KOPT-K1 (cell line): ENCODE results near the gene FMNL1.
"Not testable (repeated sequence)": the region's sequence is repeated elsewhere in the genome, so short reads cannot be mapped to it uniquely, and the experiment has no call there.

Experiments
- H3K27ac ChIP-seq: fragments of 200-600 bp; sonication (generic); 2 replicates; pipeline ENCODE4 v1.5.1; 2016; ENCODE audit warnings: antibody characterized with exemption, mild to moderate bottlenecking, low read depth, low read length; ENCODE audit not compliant: poor library complexity, severe bottlenecking
- H3K36me3 ChIP-seq: fragments of 200-600 bp; sonication (generic); 2 replicates; pipeline ENCODE4 v1.5.1; 2017; ENCODE audit warnings: antibody characterized with exemption, mild to moderate bottlenecking, low read length, moderate library complexity; ENCODE audit not compliant: insufficient read depth
- H3K9me3 ChIP-seq: fragments of 200-600 bp; sonication (generic); 2 replicates; pipeline ENCODE4 v1.5.1; 2017; ENCODE audit warnings: antibody characterized with exemption, low read length, mild to moderate bottlenecking; ENCODE audit not compliant: insufficient read depth, poor library complexity, severe bottlenecking

FMNL1 gene

DNA sequence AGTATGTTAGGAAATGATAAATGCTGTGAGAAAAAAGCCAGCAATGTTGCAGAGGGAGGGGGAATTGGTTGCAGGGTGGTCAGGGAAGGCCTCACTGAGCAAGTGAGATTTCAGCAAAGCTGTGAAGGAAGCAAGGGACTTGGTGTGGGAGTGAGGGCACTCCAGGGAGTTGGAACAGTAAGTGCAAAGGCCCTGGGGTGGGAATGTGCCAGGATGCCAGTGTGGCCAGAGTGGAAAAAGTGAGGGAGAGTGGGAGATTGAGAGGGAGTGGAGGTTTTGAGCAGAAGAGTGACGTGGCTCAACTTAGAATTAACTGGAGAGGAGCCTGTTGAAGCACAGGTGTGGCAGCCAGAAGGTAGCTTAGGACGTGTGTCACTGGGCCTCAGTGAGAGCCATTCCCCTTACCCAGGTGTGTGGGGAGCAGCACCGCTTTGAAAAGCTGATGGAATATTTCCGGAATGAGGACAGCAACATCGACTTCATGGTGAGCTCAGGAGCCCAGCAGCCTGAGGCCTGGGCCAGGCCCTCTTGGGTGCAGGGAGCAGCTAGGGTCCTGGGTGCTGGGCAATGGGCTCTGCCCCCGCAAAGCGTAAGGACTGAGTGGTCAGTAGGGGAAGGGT lies 16.6 kb downstream of the FMNL1 start:
- no peaks in the 10 kb centered on the region for H3K9me3 ChIP-seq
- peaks cover 95% of the 10 kb centered on the region for H3K36me3 ChIP-seq
- H3K27ac ChIP-seq, result no peak overlapping the region

DNA sequence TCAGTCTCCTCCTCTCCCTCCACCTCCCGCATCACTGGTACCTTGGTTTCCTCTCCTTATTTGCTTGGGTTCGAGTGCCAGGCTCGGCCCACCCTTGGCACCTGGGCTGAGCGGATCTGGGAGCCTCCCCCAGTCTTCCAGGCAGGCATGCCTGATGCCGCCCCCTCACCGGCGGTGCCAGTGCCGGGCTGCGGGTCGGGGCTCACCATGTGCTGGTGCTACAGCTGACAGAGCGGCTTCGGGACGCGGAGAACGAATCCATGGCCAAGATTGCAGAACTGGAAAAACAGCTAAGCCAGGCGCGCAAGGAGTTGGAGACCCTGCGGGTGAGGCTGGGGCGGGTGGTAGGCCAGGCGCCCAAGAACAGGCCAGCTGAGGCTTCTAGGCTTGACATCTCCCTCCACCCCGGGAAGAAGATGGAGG lies 19.2 kb downstream of the FMNL1 start:
- Histone ChIP-seq H3K27ac (no peak overlapping the region), H3K9me3 (no peaks in the 10 kb centered on the region), H3K36me3 (peaks cover 97% of the 10 kb centered on the region)

DNA sequence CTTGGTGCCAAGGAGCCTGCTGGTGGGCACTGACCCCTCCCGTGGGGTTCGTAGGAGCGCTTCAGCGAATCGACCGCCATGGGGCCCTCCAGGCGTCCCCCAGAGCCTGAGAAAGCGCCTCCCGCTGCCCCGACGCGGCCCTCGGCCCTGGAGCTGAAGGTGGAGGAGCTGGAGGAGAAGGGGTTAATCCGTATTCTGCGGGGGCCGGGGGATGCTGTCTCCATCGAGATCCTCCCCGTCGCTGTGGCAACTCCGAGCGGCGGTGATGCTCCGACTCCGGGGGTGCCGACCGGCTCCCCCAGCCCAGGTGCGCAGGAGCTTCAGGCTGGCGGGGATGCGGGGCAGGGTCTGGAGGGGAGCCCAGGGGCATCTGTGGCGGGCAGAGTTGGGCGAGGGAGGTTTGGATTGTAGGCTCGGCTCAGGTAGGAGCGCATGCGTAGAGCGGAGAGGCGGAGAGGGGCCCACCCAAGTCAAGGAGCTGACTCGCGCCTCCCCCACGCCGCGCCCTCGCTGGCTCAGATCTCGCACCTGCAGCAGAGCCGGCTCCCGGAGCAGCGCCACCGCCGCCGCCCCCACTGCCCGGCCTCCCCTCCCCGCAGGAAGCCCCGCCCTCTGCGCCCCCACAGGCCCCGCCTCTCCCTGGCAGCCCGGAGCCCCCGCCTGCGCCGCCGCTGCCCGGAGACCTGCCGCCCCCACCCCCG lies 19.8 kb downstream of the FMNL1 start:
- H3K36me3 ChIP-seq, result peaks cover 97% of the 10 kb centered on the region

DNA sequence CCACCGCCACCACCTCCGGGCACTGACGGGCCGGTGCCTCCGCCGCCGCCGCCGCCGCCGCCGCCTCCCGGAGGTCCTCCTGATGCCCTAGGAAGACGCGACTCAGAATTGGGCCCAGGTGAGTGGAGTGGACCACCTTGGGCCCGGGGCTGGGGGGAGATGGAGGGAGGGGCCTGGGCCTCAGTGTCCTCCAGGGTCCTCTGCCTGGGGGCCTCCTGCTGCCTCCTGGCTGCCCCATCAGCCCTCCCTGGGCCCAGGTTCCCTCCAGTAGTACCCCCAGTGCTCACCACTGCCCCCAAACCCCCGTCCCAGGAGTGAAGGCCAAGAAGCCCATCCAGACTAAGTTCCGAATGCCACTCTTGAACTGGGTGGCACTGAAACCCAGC lies 20.3 kb downstream of the FMNL1 start:
- H3K36me3 ChIP-seq, result peaks cover 96% of the 10 kb centered on the region
- no peaks in the 10 kb centered on the region for H3K9me3 ChIP-seq
- H3K27ac ChIP-seq, result no peak overlapping the region

More for the DNA sequence above, 19.8 kb downstream of the FMNL1 start:
- no peaks in the 10 kb centered on the region for H3K9me3 ChIP-seq
- no peak overlapping the region for H3K27ac ChIP-seq

DNA sequence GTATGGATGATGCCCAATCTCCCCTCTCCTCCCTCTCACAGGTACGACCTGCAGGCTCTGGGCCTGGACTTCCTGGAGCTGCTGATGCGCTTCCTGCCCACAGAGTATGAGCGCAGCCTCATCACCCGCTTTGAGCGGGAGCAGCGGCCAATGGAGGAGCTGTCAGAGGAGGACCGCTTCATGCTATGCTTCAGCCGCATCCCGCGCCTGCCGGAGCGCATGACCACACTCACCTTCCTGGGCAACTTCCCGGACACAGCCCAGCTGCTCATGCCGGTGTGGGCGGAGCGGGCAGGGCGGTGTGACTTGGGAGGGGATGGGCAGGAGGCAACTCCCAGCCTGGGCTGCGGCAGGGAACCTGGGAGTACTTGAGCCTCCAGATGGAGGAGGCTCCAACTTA lies 22.1 kb downstream of the FMNL1 start:
- H3K27ac ChIP-seq, result no peak overlapping the region
- H3K9me3 ChIP-seq, result no peaks in the 10 kb centered on the region
- H3K36me3 ChIP-seq, result peaks cover 79% of the 10 kb centered on the region

DNA sequence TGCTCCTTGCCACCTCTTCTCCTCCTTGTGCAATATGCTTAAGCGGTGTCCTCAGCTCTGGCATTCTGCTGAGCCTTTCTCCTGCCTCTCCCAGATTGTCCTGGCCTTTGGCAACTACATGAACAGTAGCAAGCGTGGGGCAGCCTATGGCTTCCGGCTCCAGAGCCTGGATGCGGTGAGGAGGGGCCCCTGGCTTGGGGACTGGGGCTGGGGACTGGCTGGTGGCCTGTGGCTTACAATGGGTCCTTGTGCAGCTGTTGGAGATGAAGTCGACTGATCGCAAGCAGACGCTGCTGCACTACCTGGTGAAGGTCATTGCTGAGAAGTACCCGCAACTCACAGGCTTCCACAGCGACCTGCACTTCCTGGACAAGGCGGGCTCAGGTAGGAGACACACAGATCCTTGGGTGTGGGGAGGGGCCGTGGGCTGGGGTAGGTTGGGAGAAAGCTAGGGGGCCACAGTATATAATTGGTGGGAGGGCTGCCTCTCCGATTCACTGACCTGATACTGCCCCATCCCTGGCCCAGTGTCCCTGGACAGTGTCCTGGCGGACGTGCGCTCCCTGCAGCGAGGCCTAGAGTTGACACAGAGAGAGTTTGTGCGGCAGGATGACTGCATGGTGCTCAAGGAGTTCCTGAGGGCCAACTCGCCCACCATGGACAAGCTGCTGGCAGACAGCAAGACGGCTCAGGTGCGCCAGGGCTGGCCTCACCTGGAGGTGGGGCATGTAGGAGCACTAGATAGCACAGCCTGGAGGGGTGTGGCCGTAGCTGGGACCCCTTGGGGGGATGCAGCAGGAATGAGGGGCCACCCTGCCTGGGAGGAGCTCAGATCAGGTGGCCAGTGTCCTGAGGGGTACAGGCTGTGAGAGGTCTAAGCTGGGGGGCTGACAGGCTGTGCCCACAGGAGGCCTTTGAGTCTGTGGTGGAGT lies 23.3 kb downstream of the FMNL1 start:
- Histone ChIP-seq H3K27ac (no peak overlapping the region), H3K36me3 (peaks cover 73% of the 10 kb centered on the region), H3K9me3 (no peaks in the 10 kb centered on the region)

DNA sequence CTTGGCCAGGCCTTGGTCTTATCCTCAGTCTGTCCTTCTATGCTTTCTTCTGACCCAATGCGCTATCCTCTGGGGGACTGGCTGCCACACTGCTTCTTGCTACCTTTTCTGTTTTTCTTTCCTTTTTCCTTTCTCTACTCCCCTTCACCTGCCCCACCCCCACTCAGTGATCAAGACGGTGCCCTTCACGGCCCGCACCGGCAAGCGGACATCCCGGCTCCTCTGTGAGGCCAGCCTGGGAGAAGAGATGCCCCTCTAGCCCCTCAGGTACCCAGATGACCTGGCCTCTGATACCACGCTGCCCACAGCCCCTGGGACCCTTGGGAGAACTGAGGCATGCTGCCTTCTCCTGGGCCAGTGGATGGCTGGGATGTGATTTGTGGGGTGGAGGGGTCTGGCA lies 24.7 kb downstream of the FMNL1 start:
- H3K9me3 ChIP-seq, result no peaks in the 10 kb centered on the region
- H3K27ac ChIP-seq, result peak overlapping the region; percentile 98
- peaks cover 73% of the 10 kb centered on the region for H3K36me3 ChIP-seq

DNA sequence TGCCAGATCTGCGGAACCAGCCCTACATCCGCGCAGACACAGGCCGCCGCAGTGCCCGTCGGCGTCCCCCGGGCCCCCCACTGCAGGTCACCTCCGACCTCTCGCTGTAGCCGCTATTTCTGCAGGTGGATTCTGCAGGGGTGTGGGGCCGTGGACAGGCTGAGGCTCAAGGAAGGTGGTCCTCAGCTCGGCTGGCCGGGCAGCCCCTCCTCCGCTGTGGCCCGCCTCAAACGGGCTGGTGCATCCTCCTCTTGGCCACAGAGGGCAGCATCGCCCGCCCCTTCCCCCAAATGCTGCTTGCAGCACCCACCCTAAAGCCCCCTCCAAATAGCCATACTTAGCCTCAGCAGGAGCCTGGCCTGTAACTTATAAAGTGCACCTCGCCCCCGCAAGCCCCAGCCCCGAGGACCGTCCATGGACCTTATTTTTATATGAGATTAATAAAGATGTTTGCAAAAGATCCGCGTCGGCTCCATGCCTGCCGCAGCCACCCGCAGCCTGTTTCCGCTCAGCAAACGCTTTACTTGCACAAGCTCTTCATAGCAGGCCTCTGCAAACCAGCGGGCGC lies 25.3 kb downstream of the FMNL1 start:
- H3K36me3 ChIP-seq, result peaks cover 74% of the 10 kb centered on the region
- H3K27ac ChIP-seq, result peak overlapping the region; percentile 98
- H3K9me3 ChIP-seq, result no peaks in the 10 kb centered on the region

DNA sequence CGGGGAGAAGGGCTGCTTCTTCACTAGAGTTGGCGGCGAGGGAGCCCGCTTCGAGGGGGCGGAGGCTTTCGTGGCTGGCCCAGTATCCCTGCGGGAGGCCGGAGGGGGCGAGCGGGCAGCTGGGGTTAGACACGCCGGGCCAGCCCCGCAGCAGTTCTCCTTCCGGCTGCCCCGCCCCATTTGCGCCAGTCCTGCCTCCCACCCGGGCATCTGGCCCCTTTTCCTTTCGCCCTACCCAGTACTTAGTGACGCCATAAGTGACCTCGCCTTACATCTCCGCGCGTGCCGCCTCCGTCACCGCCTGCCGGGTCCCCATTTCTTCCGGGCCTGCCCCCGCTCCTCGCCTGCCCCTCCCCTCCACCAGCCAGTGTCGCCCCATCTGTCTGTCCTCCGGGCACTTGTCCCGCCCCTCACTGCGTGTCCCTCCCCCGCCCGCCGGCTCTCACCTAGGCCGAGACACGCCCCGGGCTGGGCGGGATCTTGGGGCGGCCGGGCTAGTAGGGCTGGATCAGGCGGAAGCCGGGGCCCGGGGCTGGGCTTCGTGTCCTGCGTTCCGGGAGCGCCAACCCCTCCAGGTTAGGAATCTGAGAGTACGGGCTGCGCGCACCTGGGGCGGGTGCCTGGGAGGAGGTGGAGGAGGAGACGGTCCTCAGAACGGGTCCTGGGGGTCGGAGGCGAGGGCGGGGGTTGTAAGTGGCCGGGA lies 25.9 kb downstream of the FMNL1 start:
- no peaks in the 10 kb centered on the region for H3K9me3 ChIP-seq
- peaks cover 70% of the 10 kb centered on the region for H3K36me3 ChIP-seq
- H3K27ac ChIP-seq, result peak overlapping the region; percentile 98

DNA sequence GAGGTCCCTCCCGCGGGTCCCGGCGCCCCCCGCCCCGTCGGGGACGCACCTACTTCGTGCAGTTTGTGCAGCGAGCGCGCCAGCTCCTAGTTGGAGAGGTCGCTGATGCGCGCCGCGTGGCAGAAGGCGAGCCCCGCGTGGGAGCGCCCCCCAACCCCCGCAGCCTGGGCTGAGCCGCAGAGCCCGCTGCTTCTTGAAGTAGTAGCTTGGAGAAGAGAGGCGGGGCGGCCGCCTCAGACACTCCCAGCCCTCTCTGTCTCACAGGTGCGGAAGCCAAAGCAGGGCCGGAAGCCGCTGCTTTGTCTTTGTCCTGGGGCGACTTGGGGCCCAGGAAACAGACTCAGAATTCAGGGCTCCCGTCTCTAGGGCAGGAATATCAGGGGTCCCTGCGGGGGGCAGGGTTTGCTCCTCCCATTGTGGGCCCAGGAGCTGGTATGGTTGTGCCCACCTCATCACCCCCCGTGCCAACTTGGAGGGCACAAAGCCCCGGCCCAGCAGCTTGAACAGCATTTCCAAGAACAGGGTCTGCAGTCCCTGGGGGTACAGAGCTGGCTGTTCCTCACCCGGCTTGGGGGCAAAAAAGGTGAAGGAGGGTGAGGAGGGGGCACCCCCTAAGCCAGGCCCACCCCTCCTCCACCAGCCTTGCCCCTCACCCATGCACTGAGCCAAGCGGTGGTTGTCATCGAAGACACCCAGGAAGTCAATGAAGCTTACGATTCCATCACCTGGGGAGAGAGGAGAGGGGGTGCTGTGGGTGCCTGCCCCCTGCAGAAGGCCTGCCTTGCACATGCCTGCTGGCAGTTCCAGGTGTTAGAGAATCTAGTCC lies 26.7 kb downstream of the FMNL1 start:
- H3K27ac ChIP-seq, result peak overlapping the region; percentile 98
- no peaks in the 10 kb centered on the region for H3K9me3 ChIP-seq
- peaks cover 62% of the 10 kb centered on the region for H3K36me3 ChIP-seq

DNA sequence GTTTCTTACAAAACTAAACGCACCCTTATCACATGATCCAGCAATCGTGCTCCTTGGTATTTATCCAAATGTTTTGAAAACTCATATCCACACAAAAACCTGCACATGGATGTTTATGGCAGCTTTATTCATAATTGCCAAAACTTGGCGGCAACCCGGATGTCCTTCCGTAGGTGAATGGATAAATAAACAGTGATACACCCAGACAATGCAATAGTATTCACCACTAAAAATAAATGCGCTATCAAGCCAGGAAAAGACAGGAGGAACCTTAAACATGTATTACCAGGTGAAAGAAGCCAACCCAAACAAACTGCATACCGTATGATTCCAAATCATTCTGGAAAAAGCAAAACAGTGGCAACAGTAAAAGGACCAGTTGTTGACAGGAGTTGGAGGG lies 30.2 kb downstream of the FMNL1 start:
- Histone ChIP-seq H3K36me3 (peaks cover 27% of the 10 kb centered on the region), H3K27ac (no peak overlapping the region), H3K9me3 (no peaks in the 10 kb centered on the region)

DNA sequence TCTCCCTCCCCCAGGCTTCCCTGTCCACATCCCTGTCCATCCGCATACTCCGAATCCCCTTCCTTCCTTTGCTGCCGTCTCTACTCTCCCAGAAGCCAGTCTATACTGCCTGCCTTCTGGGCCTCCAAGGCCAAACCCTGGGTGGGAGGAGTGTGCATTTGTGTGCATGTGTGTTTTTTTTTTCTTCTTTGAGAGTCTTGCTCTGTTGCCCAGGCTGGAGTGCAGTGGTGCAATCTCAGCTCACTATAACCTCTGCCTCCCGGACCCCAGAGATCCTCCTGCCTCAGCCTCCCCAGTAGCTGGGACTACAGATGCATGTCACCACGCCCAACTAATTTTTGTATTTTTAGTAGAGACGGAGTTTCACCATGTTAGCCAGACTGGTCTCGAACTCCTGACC lies 31.6 kb downstream of the FMNL1 start:
- not testable (repeated sequence) for H3K9me3 ChIP-seq
- Histone ChIP-seq H3K27ac (peak overlapping the region; percentile 27), H3K36me3 (peaks cover 27% of the 10 kb centered on the region)

DNA sequence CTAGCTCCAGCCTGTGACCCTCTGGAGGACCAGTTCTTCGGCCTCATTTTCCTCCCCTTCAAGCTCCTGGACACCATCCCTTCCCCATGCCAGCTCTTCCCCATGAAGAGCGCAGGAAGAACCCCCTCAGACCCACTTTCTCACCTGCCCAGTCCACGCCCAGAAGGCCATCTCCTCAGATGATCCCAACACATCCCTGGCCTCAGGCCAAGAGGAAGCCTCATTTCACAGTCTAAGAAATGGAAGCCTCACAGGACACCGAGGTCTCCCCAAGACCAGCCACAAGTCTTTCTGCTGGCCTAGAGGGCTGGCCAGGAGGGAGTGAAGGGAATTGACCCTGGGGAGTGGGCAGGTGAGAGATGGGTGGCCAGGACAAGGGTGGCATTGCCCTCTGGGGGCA lies 32.2 kb downstream of the FMNL1 start:
- peaks cover 27% of the 10 kb centered on the region for H3K36me3 ChIP-seq
- peak overlapping the region; percentile 20 for H3K27ac ChIP-seq
- H3K9me3 ChIP-seq, result no peaks in the 10 kb centered on the region

DNA sequence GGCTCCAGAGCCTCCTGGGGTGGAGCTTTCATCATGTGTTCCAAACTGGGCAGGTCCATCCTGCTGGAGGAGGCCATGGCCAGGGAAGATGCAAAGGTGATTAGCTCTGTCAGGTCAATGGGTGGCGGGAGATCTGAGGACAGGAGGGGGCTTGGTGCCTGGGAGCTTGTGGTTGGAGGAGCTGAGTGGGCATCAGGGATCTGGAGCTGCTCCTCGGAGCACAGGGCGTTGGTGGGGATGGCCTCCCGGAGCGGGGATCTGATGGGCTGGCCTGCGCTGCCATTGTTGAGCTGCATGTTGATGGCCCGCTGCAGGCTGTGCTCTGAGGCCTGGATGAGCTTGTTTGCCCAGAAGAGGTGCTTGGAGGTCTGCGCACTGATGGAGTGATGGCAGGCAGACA lies 33.7 kb downstream of the FMNL1 start:
- H3K27ac ChIP-seq, result peak overlapping the region; percentile 37
- no peaks in the 10 kb centered on the region for H3K9me3 ChIP-seq
- H3K36me3 ChIP-seq, result peaks cover 17% of the 10 kb centered on the region
